Stomach (tissue), 9 donors: ENCODE results near the gene CFAP74. TPM values are rescaled to one million over a fixed set of nuclear protein-coding genes. Genes with fewer than 3 reads are reported as not detected.

Experiments used
- DNase-seq, 2 donors: peaks; one replicate each; pipeline versions ENCODE4 v3.0.0 to v3.0.0-alpha.2; 2013 to 2019
- H3K27ac ChIP-seq, 5 donors: fragments of 200-600 bp in 4 of 5; sonication (generic) in 4 of 5; one replicate each; pipeline ENCODE4 v1.5.1; 2013 to 2019; ENCODE audit warnings: mild to moderate bottlenecking in 1 of 5, moderate library complexity in 1 of 5
- H3K27me3 ChIP-seq, 3 donors: fragments of 200-600 bp; sonication (generic); one replicate each; pipeline ENCODE4 v1.5.1; 2017 to 2019; ENCODE audit warnings: mixed run types in 1 of 3
- H3K36me3 ChIP-seq, 4 donors: fragments of 200-600 bp; sonication (generic); 1 replicate in 3 of 4; 2 replicates in 1 of 4; pipeline ENCODE4 v1.5.1; 2016 to 2019
- H3K4me1 ChIP-seq, 4 donors: fragments of 200-600 bp; sonication (generic); one replicate each; pipeline ENCODE4 v1.5.1; 2016 to 2019
- H3K4me3 ChIP-seq, 4 donors: fragments of 200-600 bp; sonication (generic) in 3 of 4; one replicate each; pipeline ENCODE4 v1.5.1; 2016 to 2019; ENCODE audit warnings: mild to moderate bottlenecking in 1 of 4
- H3K9me3 ChIP-seq, 4 donors: fragments of 200-600 bp; sonication (generic); one replicate each; pipeline ENCODE4 v1.5.1; 2016 to 2019
- EP300 ChIP-seq: sonication (generic); formaldehyde crosslinking; IDR thresholded peaks from one replicate; pipeline ENCODE4 v1.6.1; 2017; ENCODE audit warnings: antibody characterized with exemption
- POLR2A ChIP-seq, 4 donors: fragments of 450-650 bp; IDR thresholded peaks; one replicate each; pipeline ENCODE4 v1.6.1; 2016; ENCODE audit warnings: antibody characterized with exemption in 4 of 4, control low read depth in 2 of 4, mild to moderate bottlenecking in 1 of 4, moderate library complexity in 1 of 4
- POLR2AphosphoS5 ChIP-seq, 3 donors: sonication (generic); formaldehyde crosslinking; IDR thresholded peaks; one replicate each; pipeline ENCODE4 v1.6.1; 2016; ENCODE audit warnings: antibody characterized with exemption in 3 of 3
- WGBS, 5 donors: extraction: QIAGEN DNeasy Blood & Tissue Kit in 3 of 5; methylation state at CpG; one replicate each; pipeline versions ENCODE4 v1.1.5 to v1.1.7; 2013 to 2018; 5-methylcytosine and 5-hydroxymethylcytosine counted together
- intact Hi-C: fragments of 100-400 bp; cut with DNase I; formaldehyde crosslinking; loops from one replicate; pipeline ENCODE4 v1.15.1; 2023; ENCODE audit warnings: low total_unique reads
- polyA plus RNA-seq, 3 donors: library from polyadenylated mRNA; stranded (reverse); fragments of 200-250 nt; gene quantifications; one replicate each; pipeline ENCODE4 v1.2.3, GENCODE V29; 2013
- total RNA-seq, 5 donors: library from RNA; depleted of rRNA; stranded (reverse); fragments of >200 nt; gene quantifications; one replicate each; pipeline versions ENCODE4 v1.1.0 to v1.2.3, GENCODE V29; 2014 to 2016
- TF ChIP-seq, protein P1 (sequence below), 7 experiments: fragments of 450-650 bp in 4 of 7; fragments of 200-600 bp in 3 of 7; sonication (generic) in 3 of 7; IDR thresholded peaks; one replicate each; pipeline ENCODE4 v1.5.1; 2016 to 2019; ENCODE audit warnings: antibody characterized with exemption in 7 of 7, control low read depth in 2 of 7, mild to moderate bottlenecking in 1 of 7
- donor health status: healthy with polysubstance abuse.
- donor health status: Bipolar disorder and iron deficiency.
- donor health status: healthy.

The CFAP74 gene
- total and polyA plus RNA-seq, 8 donors: under 0.01 TPM; not detected in 7

DNA sequence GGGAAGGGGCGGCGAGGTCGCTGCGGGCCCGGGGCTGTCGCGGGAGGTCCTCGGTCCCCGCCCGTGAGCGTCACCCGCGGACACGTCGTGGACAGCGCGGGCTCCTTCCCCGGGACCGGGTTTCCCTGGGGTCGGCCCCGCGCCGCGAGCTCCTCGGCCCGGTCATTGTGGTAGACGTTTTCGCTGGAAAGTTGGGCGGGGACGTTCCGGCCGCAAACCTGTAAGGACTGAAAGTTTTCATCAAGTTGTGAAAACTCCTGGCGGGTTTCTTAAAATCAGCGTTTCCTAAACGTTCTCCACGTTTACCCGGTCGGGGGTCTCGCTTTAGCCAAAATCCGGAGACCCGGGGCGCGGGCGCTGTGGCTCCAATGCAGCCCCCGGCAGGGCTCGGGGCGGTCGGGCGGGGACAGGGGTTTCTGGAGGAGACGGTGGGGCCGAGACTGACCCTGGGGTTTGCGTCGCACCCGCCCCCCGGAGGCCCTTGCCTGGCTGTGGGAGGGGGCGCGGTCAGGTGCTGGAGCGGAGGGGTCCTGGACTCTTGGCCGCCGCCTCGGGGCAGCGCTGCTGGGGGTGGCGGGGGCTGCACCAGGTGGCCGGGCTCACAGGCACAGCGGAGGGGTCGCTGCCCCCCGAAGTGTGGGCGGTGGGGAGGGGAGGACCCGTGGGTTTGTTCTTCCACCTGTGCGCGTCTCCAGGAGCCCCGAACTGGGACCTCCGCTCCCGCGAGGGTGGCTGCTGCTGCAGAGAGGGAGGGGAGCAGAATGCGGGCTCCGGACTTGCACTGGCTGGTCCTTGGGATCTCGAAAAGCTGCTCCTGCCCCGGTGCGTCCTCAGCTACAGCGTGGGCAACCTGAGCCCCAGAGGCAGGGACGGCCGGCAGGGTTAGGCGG, 47.5 kb upstream of the CFAP74 start:
- Histone ChIP-seq H3K4me1 (peaks cover 0 to 57% (median 41%) of the 10 kb centered on the region in 4 donors), H3K9me3 (no peaks in the 10 kb centered on the region), H3K4me3 (peak overlapping the region; percentile 62 to 76 (median 70)), H3K27ac (peak overlapping the region; percentile 67 to 86 (median 81)), H3K27me3 (peaks cover 5 to 60% (median 23%) of the 10 kb centered on the region in 3 donors), H3K36me3 (peaks cover 0 to 8% (median 7%) of the 10 kb centered on the region in 4 donors)
- WGBS, 5 donors: 9 to 21% (median 16%) methylated on average over 29 to 84 of the region's 84 CpGs
- intact Hi-C loops: loop anchor here (5.0 kb wide), 1 partner anchor 104 kb away; no protein-coding TSS in a partner anchor
- TF ChIP-seq POLR2AphosphoS5 (IDR thresholded peaks at IDR 0.05) (no peak), POLR2A (IDR thresholded peaks at IDR 0.05) (no peak), EP300 (no peak)
- TF ChIP-seq, protein P1, sequence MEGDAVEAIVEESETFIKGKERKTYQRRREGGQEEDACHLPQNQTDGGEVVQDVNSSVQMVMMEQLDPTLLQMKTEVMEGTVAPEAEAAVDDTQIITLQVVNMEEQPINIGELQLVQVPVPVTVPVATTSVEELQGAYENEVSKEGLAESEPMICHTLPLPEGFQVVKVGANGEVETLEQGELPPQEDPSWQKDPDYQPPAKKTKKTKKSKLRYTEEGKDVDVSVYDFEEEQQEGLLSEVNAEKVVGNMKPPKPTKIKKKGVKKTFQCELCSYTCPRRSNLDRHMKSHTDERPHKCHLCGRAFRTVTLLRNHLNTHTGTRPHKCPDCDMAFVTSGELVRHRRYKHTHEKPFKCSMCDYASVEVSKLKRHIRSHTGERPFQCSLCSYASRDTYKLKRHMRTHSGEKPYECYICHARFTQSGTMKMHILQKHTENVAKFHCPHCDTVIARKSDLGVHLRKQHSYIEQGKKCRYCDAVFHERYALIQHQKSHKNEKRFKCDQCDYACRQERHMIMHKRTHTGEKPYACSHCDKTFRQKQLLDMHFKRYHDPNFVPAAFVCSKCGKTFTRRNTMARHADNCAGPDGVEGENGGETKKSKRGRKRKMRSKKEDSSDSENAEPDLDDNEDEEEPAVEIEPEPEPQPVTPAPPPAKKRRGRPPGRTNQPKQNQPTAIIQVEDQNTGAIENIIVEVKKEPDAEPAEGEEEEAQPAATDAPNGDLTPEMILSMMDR (IDR thresholded peaks at IDR 0.05): no peak
- DNase-seq: peak; percentile 33 to 36

DNA sequence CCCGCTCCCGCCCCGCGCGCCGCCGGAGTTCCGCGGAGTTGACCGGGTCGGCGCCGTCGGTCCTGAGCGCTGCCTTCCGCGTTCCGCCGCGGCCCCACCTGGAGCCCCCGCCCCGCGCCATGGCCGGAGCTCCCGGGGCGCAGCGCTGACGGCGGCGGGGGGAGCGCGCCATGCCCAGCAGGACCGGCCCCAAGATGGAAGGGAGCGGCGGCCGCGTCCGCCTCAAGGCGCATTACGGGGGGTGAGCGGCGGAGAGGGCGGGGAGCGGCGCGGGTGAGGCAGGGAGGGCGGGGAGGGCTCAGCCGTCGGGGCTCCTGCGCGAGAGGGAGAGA, 46.8 kb upstream of the CFAP74 start:
- Histone ChIP-seq H3K36me3 (peaks cover 0 to 2% (median 1%) of the 10 kb centered on the region in 4 donors), H3K27ac (peak overlapping the region; percentile 67 to 86 (median 81)), H3K9me3 (no peaks in the 10 kb centered on the region), H3K27me3 (peaks cover 5 to 66% (median 23%) of the 10 kb centered on the region in 3 donors), H3K4me1 (peaks cover 0 to 63% (median 47%) of the 10 kb centered on the region in 4 donors), H3K4me3 (peak overlapping the region; percentile 62 to 76 (median 70))
- WGBS, 5 donors: 0 to 1% (median 1%) methylated on average over 20 to 51 of the region's 51 CpGs; no CpG with 5 or more reads in 2 of the 5 donors
- no peak for TF ChIP-seq POLR2A (IDR thresholded peaks at IDR 0.05)
- peak in 1 of 3 donors; percentile 4 for TF ChIP-seq POLR2AphosphoS5 (IDR thresholded peaks at IDR 0.05)
- intact Hi-C loops: loop anchor here (5.0 kb wide), 1 partner anchor 103 kb away; no protein-coding TSS in a partner anchor
- DNase-seq: no peak

DNA sequence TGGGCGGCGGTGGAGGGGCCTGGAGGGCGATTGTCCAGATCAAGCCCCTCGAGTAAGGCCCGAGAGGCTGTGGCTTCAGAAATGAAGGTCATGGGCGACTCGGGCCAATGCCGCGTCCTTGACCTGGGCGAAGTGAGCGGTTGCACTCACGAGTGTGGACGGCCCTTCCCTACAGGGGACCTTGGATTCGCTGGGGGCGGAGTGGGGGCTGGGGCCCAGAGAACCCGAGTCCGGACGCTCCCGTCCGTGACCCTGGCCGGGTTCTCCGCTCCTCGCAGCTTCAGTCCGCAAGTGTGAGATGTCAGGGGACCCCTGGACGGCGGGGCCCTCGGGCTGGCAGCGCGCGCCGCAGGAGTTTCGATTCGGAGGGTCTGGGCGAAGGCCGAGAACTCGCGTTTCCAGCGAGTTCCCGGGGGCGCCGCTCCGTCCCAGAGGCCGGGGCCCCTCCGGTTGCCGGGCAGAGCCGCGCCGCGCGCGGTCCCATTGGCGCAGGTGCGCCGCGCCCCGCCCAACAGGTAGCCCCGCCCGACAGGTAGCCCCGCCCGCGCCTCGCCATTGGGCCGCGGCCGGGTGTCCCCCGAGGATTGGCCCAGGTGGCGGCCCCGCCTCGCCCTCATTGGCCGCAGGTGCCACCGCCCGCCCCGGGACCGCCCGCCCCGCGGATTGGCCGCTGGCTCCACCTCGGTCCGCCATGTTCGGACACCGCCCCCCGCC, 46.3 kb upstream of the CFAP74 start, which contains the start of gene PRKCZ:
Gene PRKCZ, plus strand, starts transcription at position 694 of the 714 bp plus-strand sequence. CDS start 220 bp downstream, outside the sequence.
- Histone ChIP-seq H3K9me3 (no peaks in the 10 kb centered on the region), H3K27me3 (peaks cover 5 to 70% (median 23%) of the 10 kb centered on the region in 3 donors), H3K27ac (peak within 1 kb of the TSS; percentile 81 to 90 (median 86)), H3K4me1 (peaks cover 5 to 69% (median 52%) of the 10 kb centered on the region in 4 donors), H3K36me3 (no peaks in the 10 kb centered on the region), H3K4me3 (peak within 1 kb of the TSS; percentile 62 to 76 (median 70))
- intact Hi-C loops: loop anchor here (5.0 kb wide), 1 partner anchor 103 kb away; no protein-coding TSS in a partner anchor
- peak; percentile 97 for DNase-seq
- TF ChIP-seq EP300 (no peak), POLR2A (IDR thresholded peaks at IDR 0.05) (no peak), POLR2AphosphoS5 (IDR thresholded peaks at IDR 0.05) (peak in 1 of 3 donors; percentile 28)
- TF ChIP-seq, protein P1 (IDR thresholded peaks at IDR 0.05): no peak
- whole genome bisulfite sequencing, 5 donors: 2 to 4% (median 2%) methylated on average over 29 to 83 of the region's 83 CpGs

DNA sequence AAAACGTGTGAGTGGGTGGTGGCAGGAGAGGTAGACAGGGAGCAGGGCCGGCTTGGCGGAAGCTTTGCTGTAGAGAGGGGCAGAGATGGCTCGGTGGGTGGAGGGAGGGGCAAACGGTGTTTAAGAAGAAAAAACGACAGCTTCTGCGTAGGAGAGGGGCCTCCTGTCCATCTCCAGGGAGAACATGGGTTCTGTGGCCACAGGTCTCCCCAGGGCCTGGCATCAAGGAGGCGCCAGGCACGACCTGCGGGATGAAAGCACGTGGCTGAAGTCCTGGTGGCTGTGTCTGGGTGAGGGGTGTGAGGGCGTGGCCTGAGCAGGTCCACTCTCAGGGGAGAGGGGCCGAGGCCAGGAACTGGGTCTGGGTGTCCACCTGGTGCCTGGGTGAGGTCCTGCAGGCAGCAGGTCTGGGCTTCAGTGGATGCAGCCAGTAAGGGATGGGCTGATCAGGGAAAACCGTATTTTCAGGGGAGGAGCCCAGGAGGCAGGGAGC, 45.7 kb upstream of the CFAP74 start:
- H3K27me3 ChIP-seq: peaks cover 5 to 76% (median 27%) of the 10 kb centered on the region in 3 donors
- WGBS, 5 donors: 39 to 51% (median 46%) methylated on average over 14 of the region's 14 CpGs
- H3K9me3 ChIP-seq: no peaks in the 10 kb centered on the region
- TF ChIP-seq, protein P1 (IDR thresholded peaks at IDR 0.05): peak in 5 of 7 experiments; percentile 24 to 56 (median 40)
- TF ChIP-seq POLR2A (IDR thresholded peaks at IDR 0.05) (no peak), EP300 (no peak), POLR2AphosphoS5 (IDR thresholded peaks at IDR 0.05) (no peak)
- intact Hi-C loops: no loop called here
- H3K4me3 ChIP-seq: peak overlapping the region; percentile 62 to 76 (median 70)
- peak overlapping the region; percentile 81 to 90 (median 86) for H3K27ac ChIP-seq
- peak; percentile 51 to 80 for DNase-seq
- peaks cover 10 to 75% (median 58%) of the 10 kb centered on the region in 4 donors for H3K4me1 ChIP-seq
- no peaks in the 10 kb centered on the region for H3K36me3 ChIP-seq
